Kidney epithelial cell (primary cell): ENCODE data around the gene MARS1. TPM values are rescaled to one million over a fixed set of nuclear protein-coding genes. Genes with fewer than 3 reads are reported as not detected.
"Not testable (repeated sequence)": the region's sequence is repeated elsewhere in the genome, so short reads cannot be mapped to it uniquely, and the experiment has no call there.

Experiments
- DNase-seq: peaks from one replicate; pipeline ENCODE4 v3.0.0-alpha.2; 2010; ENCODE audit warnings: low read depth
- H3K27me3 ChIP-seq: 2 replicates; pipeline ENCODE4 v1.6.0; 2011; ENCODE audit warnings: low read length; ENCODE audit not compliant: control insufficient read depth, insufficient read depth
- H3K36me3 ChIP-seq: 2 replicates; pipeline ENCODE4 v1.5.1; 2011; ENCODE audit warnings: low read length; ENCODE audit not compliant: control insufficient read depth, insufficient read depth
- H3K4me3 ChIP-seq: 2 replicates; pipeline ENCODE4 v1.5.1; 2011; ENCODE audit warnings: low read depth, mild to moderate bottlenecking, control low read depth, low read length
- CTCF ChIP-seq: IDR thresholded peaks from 2 replicates; pipeline ENCODE4 v1.5.1; 2011; ENCODE audit warnings: mild to moderate bottlenecking, moderate library complexity, low read length, control low read depth, inconsistent platforms; ENCODE audit not compliant: insufficient read depth, poor library complexity, severe bottlenecking
- total RNA-seq: library from RNA; depleted of rRNA; stranded (reverse); fragments of >200 nt; gene quantifications from 2 replicates; pipeline ENCODE4 v1.2.3, GENCODE V29; 2015

The MARS1 gene
- total RNA-seq, 1 donor from 2014 or later = 268 TPM

- TF ChIP-seq CTCF = no peak
- no peaks in the 10 kb centered on the region for H3K27me3 ChIP-seq
- no peak overlapping the region for H3K4me3 ChIP-seq
- DNase-seq = no peak
- peaks cover 7% of the 10 kb centered on the region for H3K36me3 ChIP-seq
Observed at GRCh38 chr12:57498132-57498502, 10.2 kb downstream of the MARS1 start.

- TF ChIP-seq CTCF = no peak
- DNase-seq = no peak
- Histone ChIP-seq H3K36me3 (peaks cover 7% of the 10 kb centered on the region), H3K4me3 (no peak overlapping the region), H3K27me3 (no peaks in the 10 kb centered on the region)
Observed at GRCh38 chr12:57498571-57498970, 10.7 kb downstream of the MARS1 start.

- Histone ChIP-seq H3K4me3 (no peak overlapping the region), H3K36me3 (peaks cover 7% of the 10 kb centered on the region), H3K27me3 (no peaks in the 10 kb centered on the region)
- no peak for TF ChIP-seq CTCF
- no peak for DNase-seq
Observed at GRCh38 chr12:57500213-57500612, 12.3 kb downstream of the MARS1 start.

DNA sequence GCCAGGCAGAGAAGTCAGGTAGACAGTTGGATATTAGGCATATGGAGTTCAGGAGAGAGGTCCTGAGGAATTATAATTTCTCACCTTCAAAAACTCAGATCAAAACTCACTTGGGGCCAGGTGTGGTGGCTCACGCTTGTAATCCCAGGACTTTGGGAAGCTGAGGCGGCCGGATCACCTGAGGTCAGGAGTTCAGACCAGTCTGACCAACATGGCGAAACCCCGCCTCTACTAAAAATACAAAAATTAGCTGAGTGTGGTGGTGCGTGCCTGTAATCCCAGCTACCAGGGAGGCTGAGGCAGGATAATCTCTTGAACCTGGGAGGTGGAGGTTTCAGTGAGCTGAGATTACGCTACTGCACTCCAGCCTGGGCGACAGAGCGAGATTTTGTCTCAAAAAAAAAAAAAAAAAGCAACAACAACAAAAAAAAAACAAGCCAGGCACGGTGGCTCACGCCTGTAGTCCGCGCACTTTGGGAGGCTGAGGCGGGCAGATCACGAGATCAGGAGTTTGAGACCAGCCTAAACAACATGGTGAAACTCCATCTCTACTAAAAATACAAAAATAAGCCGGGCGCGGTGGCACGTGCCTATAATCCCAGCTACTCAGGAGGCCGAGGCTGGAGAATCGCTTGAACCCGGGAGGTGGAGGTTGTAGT lies 14.6 kb downstream of the MARS1 start:
- not testable (repeated sequence) for H3K4me3 ChIP-seq, H3K36me3 ChIP-seq, DNase-seq, H3K27me3 ChIP-seq

DNA sequence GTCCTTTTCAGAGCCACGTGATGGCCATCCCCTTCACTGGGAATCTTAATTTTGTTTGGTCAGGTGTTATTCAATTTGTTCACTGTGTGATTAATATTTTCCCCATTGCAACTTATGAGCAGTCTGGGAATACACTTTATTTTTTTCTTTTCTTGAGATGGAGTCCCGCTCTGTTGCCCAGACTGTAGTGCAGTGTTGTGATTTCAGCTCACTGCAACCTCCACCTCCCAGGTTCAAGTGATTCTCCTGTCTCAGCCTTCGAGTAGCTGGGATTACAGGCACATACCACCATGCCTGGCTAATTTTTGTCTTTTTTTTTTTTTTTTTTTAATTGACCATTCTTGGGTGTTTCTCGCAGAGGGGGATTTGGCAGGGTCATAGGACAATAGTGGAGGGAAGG lies 18.7 kb downstream of the MARS1 start:
- H3K4me3 ChIP-seq, H3K36me3 ChIP-seq, H3K27me3 ChIP-seq, DNase-seq: not testable (repeated sequence)

- H3K36me3 ChIP-seq, DNase-seq, H3K4me3 ChIP-seq, H3K27me3 ChIP-seq: not testable (repeated sequence)
Observed at GRCh38 chr12:57507796-57508195, 19.9 kb downstream of the MARS1 start.

- TF ChIP-seq CTCF = no peak
- H3K36me3 ChIP-seq = peaks cover 1% of the 10 kb centered on the region
Observed at GRCh38 chr12:57511161-57511560, 23.3 kb downstream of the MARS1 start.

More at GRCh38 chr12:57511161-57511560, 23.3 kb downstream of the MARS1 start:
- DNase-seq = no peak
- Histone ChIP-seq H3K27me3 (no peaks in the 10 kb centered on the region), H3K4me3 (no peak overlapping the region)
